ENCODE data around the gene CDH4.

- TF ChIP-seq POLR2AphosphoS5 (IDR thresholded peaks at IDR 0.05; ENCODE audit: low read depth, low read length) (no peak), FOXP2 (optimal IDR thresholded peaks at IDR 0.05; ENCODE audit: borderline replicate concordance, extremely low read depth, extremely low read length, insufficient read depth) (no peak)
- TF ChIP-seq, protein P1, sequence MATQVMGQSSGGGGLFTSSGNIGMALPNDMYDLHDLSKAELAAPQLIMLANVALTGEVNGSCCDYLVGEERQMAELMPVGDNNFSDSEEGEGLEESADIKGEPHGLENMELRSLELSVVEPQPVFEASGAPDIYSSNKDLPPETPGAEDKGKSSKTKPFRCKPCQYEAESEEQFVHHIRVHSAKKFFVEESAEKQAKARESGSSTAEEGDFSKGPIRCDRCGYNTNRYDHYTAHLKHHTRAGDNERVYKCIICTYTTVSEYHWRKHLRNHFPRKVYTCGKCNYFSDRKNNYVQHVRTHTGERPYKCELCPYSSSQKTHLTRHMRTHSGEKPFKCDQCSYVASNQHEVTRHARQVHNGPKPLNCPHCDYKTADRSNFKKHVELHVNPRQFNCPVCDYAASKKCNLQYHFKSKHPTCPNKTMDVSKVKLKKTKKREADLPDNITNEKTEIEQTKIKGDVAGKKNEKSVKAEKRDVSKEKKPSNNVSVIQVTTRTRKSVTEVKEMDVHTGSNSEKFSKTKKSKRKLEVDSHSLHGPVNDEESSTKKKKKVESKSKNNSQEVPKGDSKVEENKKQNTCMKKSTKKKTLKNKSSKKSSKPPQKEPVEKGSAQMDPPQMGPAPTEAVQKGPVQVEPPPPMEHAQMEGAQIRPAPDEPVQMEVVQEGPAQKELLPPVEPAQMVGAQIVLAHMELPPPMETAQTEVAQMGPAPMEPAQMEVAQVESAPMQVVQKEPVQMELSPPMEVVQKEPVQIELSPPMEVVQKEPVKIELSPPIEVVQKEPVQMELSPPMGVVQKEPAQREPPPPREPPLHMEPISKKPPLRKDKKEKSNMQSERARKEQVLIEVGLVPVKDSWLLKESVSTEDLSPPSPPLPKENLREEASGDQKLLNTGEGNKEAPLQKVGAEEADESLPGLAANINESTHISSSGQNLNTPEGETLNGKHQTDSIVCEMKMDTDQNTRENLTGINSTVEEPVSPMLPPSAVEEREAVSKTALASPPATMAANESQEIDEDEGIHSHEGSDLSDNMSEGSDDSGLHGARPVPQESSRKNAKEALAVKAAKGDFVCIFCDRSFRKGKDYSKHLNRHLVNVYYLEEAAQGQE (IDR thresholded peaks at IDR 0.05; ENCODE audit: insufficient read depth in 1 of 2, low read depth in 2 of 2, low read length in 2 of 2), result no peak
Measured at GRCh38 chr20:61779176-61779965, 527.3 kb downstream of the CDH4 start.

All from PFSK-1 (cell line).